CD8-positive, alpha-beta memory T cell (primary cell): Measurements from ENCODE around the gene MYH8. TPM values are rescaled to one million over a fixed set of nuclear protein-coding genes. Genes with fewer than 3 reads are reported as not detected.

ENCODE experiments used
- CTCF ChIA-PET: fragments of 350-600 bp; sonication (Branson Sonifier 250); formaldehyde crosslinking; loops from one replicate; lab custom pipeline; 2021; ENCODE audit warnings: antibody characterized with exemption; lab: Charles Lee
- POLR2A ChIA-PET: fragments of 350-600 bp; sonication (Branson Sonifier 250); formaldehyde crosslinking; loops from one replicate; lab custom pipeline; 2021; ENCODE audit warnings: antibody characterized with exemption; lab: Charles Lee
- DNase-seq, 5 donors: peaks; one replicate each; pipeline versions ENCODE4 v3.0.0 to v3.0.0-alpha.2; 2020 to 2022; ENCODE audit warnings: mixed read lengths in 1 of 5
- H3K27ac ChIP-seq: one replicate; pipeline ENCODE4 v1.7.0; 2013; ENCODE audit warnings: low read depth, mild to moderate bottlenecking, low read length, moderate library complexity
- H3K27me3 ChIP-seq: 2 replicates; pipeline ENCODE4 v1.7.0; 2013; ENCODE audit warnings: low read length, mild to moderate bottlenecking; ENCODE audit not compliant: insufficient read depth, poor library complexity, severe bottlenecking
- H3K36me3 ChIP-seq: 2 replicates; pipeline ENCODE4 v1.7.0; 2013; ENCODE audit warnings: mild to moderate bottlenecking, low read length, moderate library complexity; ENCODE audit not compliant: insufficient read depth
- H3K4me1 ChIP-seq: 2 replicates; pipeline ENCODE4 v1.7.0; 2013; ENCODE audit warnings: mild to moderate bottlenecking, low read length, moderate library complexity; ENCODE audit not compliant: insufficient read depth
- H3K4me3 ChIP-seq: 2 replicates; pipeline ENCODE4 v1.7.0; 2013; ENCODE audit warnings: mild to moderate bottlenecking, low read length
- H3K9me3 ChIP-seq: 2 replicates; pipeline ENCODE4 v1.7.0; 2013; ENCODE audit warnings: mild to moderate bottlenecking, low read length
- H3K27ac Mint-ChIP-seq, 8 donors: one replicate each; pipeline ENCODE4 v1.8.0; 2020 to 2021; ENCODE audit warnings: mixed read lengths in 8 of 8, mild to moderate bottlenecking in 6 of 8, inconsistent platforms in 3 of 8, moderate library complexity in 3 of 8
- H3K27me3 Mint-ChIP-seq, 2 donors: one replicate each; pipeline ENCODE4 v1.8.0; 2020 to 2021; ENCODE audit warnings: mixed read lengths in 2 of 2, mild to moderate bottlenecking in 1 of 2, moderate library complexity in 1 of 2
- H3K36me3 Mint-ChIP-seq, 3 donors: one replicate each; pipeline ENCODE4 v1.8.0; 2020 to 2021; ENCODE audit warnings: mixed read lengths in 3 of 3, inconsistent platforms in 1 of 3, mild to moderate bottlenecking in 1 of 3
- H3K4me1 Mint-ChIP-seq, 3 donors: one replicate each; pipeline ENCODE4 v1.8.0; 2020 to 2021; ENCODE audit warnings: mixed read lengths in 3 of 3, inconsistent platforms in 1 of 3, mild to moderate bottlenecking in 1 of 3
- H3K4me3 Mint-ChIP-seq, 7 donors: one replicate each; pipeline ENCODE4 v1.8.0; 2020 to 2021; ENCODE audit warnings: mixed read lengths in 7 of 7, mild to moderate bottlenecking in 6 of 7, moderate library complexity in 4 of 7, inconsistent platforms in 2 of 7
- H3K9me3 Mint-ChIP-seq, 5 donors: one replicate each; pipeline ENCODE4 v1.8.0; 2020 to 2022; ENCODE audit warnings: mixed read lengths in 5 of 5, mild to moderate bottlenecking in 3 of 5, moderate library complexity in 2 of 5, inconsistent platforms in 1 of 5
- polyA plus RNA-seq: library from polyadenylated mRNA; unstranded; fragments of 300-500 nt; fragmentation: Illumina TruSeq; gene quantifications from one replicate; pipeline ENCODE4 v1.2.3, GENCODE V29; 2021
- total RNA-seq, 2 experiments: library from RNA; stranded (reverse); gene quantifications; one replicate each; pipeline ENCODE4 v1.2.3, GENCODE V29; 2021

MYH8 gene
- total and polyA plus RNA-seq, 3 experiments from 2014 or later: not detected

DNA sequence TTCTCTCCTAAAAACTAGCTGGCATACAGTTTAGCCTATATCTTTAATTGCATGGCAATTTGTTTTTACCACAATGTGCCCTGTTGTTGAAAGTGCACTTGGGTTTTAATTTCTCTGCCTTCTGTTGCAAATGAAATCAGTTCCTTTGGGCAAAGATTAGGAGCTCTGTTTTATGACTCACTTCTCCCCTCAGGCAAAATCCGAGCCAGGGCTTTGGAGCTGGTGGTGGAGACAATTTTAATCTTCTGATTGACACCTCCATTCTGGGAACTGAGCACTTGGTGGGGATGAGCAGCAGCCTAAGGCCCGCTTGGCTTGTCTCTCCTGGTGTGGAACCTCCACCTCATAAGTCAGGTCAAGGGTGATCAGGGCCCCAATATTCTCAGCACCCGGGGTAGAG is 13.3 kb upstream of the MYH8 start:
- Histone ChIP-seq H3K27ac (no peak overlapping the region), H3K27me3 (no peaks in the 10 kb centered on the region), H3K4me1 (no peaks in the 10 kb centered on the region), H3K9me3 (no peaks in the 10 kb centered on the region), H3K4me3 (no peak overlapping the region), H3K36me3 (no peaks in the 10 kb centered on the region)
- no peak overlapping the region for H3K4me3 Mint-ChIP-seq
- no peak overlapping the region for H3K27ac Mint-ChIP-seq
- H3K9me3 Mint-ChIP-seq: peaks cover 11 to 22% (median 13%) of the 10 kb centered on the region in 5 donors
- H3K36me3 Mint-ChIP-seq: no peaks in the 10 kb centered on the region
- H3K4me1 Mint-ChIP-seq: no peaks in the 10 kb centered on the region
- DNase-seq: no peak
- POLR2A ChIA-PET: no interaction called here
- H3K27me3 Mint-ChIP-seq: peaks cover 20 to 42% of the 10 kb centered on the region in 2 donors
- CTCF ChIA-PET: interaction anchor here (1.4 kb wide), 1 partner anchor 11 kb away, joined by 4 read pairs; no protein-coding TSS in a partner anchor

DNA sequence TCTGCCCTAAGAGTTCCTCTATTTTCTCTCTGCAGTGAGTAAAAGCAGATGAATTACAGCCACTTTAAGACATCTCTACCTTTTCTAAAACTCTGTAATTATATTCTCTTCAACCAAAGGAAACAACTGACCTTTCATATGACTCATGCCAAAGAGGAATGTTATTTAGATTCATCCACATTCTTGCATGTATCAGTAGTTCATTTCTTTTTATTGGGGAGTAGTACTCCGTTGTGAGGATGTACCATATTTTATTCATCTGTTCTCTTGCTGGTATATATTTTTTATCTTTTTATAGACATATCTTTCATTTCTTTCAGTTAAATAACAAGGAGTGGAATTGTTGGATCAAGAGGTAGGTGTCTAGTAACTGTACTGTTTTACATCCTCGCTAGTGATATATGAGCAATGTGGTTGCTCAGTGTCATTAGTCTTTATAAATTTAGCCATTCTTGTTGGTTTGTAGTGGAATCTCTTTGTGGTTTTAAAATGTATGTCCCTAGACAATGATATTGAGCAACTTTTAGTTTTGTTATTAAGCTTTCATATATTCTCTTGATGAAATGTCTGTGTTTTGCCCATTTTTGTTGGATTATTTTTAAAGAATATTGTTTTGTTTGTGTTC is 7.8 kb upstream of the MYH8 start:
- Mint-ChIP-seq H3K9me3 (peaks cover 9 to 23% (median 13%) of the 10 kb centered on the region in 5 donors), H3K4me3 (no peak overlapping the region), H3K36me3 (no peaks in the 10 kb centered on the region), H3K27me3 (peaks cover 0 to 26% of the 10 kb centered on the region in 2 donors), H3K27ac (no peak overlapping the region), H3K4me1 (no peaks in the 10 kb centered on the region)
- no peaks in the 10 kb centered on the region for H3K36me3 ChIP-seq
- no peaks in the 10 kb centered on the region for H3K4me1 ChIP-seq
- no peak for DNase-seq
- H3K4me3 ChIP-seq: no peak overlapping the region
- ChIA-PET CTCF (no interaction called here), POLR2A (no interaction called here)
- H3K27ac ChIP-seq: no peak overlapping the region
- no peaks in the 10 kb centered on the region for H3K27me3 ChIP-seq
- no peaks in the 10 kb centered on the region for H3K9me3 ChIP-seq

DNA sequence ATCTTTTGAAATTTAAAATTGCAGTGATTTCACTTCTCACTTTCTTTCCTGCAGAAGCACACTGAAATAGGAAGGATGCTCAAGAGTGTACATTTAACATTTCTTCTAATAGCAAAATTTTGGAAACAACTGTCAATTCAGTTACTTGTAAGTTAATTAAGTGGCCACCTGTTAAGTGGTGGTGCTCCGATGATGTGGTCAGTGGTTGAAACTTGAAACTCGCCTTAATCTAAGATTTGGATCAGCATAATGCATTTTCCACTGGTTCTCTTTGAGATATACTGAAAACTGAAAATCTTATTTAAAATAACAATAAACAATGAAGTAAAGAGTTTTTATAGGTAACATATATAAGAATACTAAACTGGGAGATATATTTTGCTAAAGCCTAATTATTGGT is 7.0 kb upstream of the MYH8 start:
- Histone ChIP-seq H3K4me1 (no peaks in the 10 kb centered on the region), H3K36me3 (no peaks in the 10 kb centered on the region), H3K9me3 (no peaks in the 10 kb centered on the region), H3K27ac (no peak overlapping the region), H3K4me3 (no peak overlapping the region), H3K27me3 (no peaks in the 10 kb centered on the region)
- Mint-ChIP-seq H3K27ac (no peak overlapping the region), H3K36me3 (no peaks in the 10 kb centered on the region), H3K27me3 (peaks cover 0 to 22% of the 10 kb centered on the region in 2 donors), H3K9me3 (peaks cover 9 to 19% (median 12%) of the 10 kb centered on the region in 5 donors), H3K4me1 (no peaks in the 10 kb centered on the region), H3K4me3 (no peak overlapping the region)
- ChIA-PET CTCF (no interaction called here), POLR2A (no interaction called here)
- DNase-seq: no peak

DNA sequence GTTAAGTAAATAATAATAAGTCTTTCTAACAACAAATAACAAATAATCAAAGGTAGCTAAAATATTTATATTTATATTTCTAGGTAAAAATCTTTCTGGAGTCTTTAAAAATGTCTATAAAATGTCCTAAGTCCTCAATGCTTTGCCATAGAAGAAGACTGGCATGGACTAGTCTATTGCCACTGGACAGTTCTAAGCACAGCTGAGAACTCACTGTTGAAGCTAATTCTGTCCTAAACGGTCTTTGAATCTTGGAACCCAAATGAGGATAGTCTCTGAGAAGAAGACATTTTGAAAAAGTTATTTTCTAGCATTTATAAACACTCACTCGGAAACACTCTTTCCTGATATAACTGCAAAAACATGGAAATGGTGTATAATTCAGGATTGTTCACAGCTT is 539 bp downstream of the MYH8 start:
- Mint-ChIP-seq H3K4me1 (no peaks in the 10 kb centered on the region), H3K27ac (no peak overlapping the region), H3K27me3 (peaks cover 0 to 4% of the 10 kb centered on the region in 2 donors), H3K9me3 (no peaks in the 10 kb centered on the region), H3K36me3 (no peaks in the 10 kb centered on the region), H3K4me3 (no peak overlapping the region)
- H3K27ac ChIP-seq: no peak overlapping the region
- CTCF ChIA-PET: no interaction called here
- POLR2A ChIA-PET: no interaction called here
- no peaks in the 10 kb centered on the region for H3K36me3 ChIP-seq
- DNase-seq: no peak
- no peaks in the 10 kb centered on the region for H3K9me3 ChIP-seq
- no peaks in the 10 kb centered on the region for H3K4me1 ChIP-seq
- no peaks in the 10 kb centered on the region for H3K27me3 ChIP-seq
- H3K4me3 ChIP-seq: no peak overlapping the region

DNA sequence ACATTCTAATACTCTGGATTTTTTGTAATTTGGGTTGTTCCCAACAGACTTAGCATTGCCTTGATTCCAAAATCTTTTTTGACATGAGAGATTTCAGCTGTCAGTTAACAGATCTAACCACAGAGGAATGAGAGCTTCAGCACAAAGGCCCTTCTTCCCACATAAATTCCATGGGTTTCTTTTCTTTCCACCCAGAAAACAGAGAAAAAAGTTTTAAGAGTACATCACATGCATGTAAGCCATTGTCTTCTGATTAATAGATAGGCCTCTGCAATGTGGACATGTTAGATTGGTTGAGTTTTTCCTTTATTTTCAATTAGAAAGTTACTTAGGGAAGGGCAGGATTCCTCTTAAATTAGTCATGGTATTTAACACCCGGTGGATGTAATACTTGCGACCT is 939 bp downstream of the MYH8 start:
- Histone ChIP-seq H3K27ac (no peak overlapping the region), H3K4me3 (no peak overlapping the region), H3K27me3 (no peaks in the 10 kb centered on the region), H3K9me3 (no peaks in the 10 kb centered on the region), H3K36me3 (no peaks in the 10 kb centered on the region), H3K4me1 (no peaks in the 10 kb centered on the region)
- Mint-ChIP-seq H3K9me3 (peaks cover 0 to 1% (median 0%) of the 10 kb centered on the region in 5 donors), H3K4me1 (no peaks in the 10 kb centered on the region), H3K27ac (no peak overlapping the region), H3K4me3 (no peak overlapping the region), H3K27me3 (peaks cover 0 to 4% of the 10 kb centered on the region in 2 donors), H3K36me3 (no peaks in the 10 kb centered on the region)
- POLR2A ChIA-PET: no interaction called here
- CTCF ChIA-PET: no interaction called here
- no peak for DNase-seq

DNA sequence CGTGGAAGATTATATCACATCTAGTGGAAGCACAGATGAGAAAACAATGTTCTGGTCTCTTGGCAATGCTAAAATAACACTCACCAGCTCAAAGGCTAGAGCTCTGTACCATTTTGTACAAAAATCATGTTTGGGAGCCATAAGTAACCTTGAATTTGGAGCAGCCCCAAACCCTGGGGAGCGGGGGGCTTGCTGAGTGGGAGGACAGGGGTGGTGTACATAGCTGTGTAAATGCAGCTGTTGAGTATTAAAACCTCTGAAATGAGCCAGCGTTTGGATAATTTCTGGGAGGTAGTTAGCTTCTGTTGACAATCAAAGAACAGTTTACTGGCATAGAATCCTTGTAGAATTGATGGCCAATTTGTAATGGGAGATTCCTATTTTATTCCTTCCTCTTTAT is 4.3 kb downstream of the MYH8 start:
- Histone ChIP-seq H3K36me3 (no peaks in the 10 kb centered on the region), H3K9me3 (no peaks in the 10 kb centered on the region), H3K27me3 (no peaks in the 10 kb centered on the region), H3K4me3 (no peak overlapping the region), H3K4me1 (no peaks in the 10 kb centered on the region), H3K27ac (no peak overlapping the region)
- Mint-ChIP-seq H3K9me3 (peaks cover 0 to 1% (median 0%) of the 10 kb centered on the region in 5 donors), H3K4me3 (no peak overlapping the region), H3K27ac (no peak overlapping the region), H3K4me1 (no peaks in the 10 kb centered on the region), H3K36me3 (no peaks in the 10 kb centered on the region), H3K27me3 (peaks cover 0 to 3% of the 10 kb centered on the region in 2 donors)
- DNase-seq: no peak
- POLR2A ChIA-PET: no interaction called here
- CTCF ChIA-PET: no interaction called here

DNA sequence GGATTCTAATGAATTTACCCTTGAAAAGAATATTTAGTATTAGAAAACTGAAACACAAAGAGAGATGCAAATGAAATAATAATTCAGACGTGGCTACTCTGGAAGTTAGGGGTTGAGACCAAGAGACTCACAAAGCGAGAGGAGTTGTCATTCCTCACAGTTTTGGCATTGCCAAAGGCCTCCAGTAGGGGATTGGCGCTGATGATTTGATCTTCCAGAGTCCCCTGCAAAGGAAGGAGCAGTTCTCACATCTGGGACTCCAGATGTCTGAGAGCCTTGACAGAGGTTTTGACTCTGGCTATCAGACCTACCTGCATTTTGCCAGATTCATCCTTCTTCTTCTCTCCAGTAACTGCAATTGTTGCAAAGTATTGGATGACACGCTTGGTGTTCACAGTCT is 6.6 kb downstream of the MYH8 start:
- no peaks in the 10 kb centered on the region for H3K4me1 ChIP-seq
- no peak overlapping the region for H3K27ac Mint-ChIP-seq
- H3K9me3 Mint-ChIP-seq: peaks cover 0 to 1% (median 0%) of the 10 kb centered on the region in 5 donors
- H3K27me3 ChIP-seq: no peaks in the 10 kb centered on the region
- no peaks in the 10 kb centered on the region for H3K9me3 ChIP-seq
- CTCF ChIA-PET: no interaction called here
- H3K36me3 Mint-ChIP-seq: no peaks in the 10 kb centered on the region
- no peaks in the 10 kb centered on the region for H3K4me1 Mint-ChIP-seq
- H3K36me3 ChIP-seq: no peaks in the 10 kb centered on the region
- no peak for DNase-seq
- no peak overlapping the region for H3K4me3 Mint-ChIP-seq
- peaks cover 0 to 3% of the 10 kb centered on the region in 2 donors for H3K27me3 Mint-ChIP-seq
- no peak overlapping the region for H3K4me3 ChIP-seq
- H3K27ac ChIP-seq: no peak overlapping the region
- POLR2A ChIA-PET: no interaction called here

DNA sequence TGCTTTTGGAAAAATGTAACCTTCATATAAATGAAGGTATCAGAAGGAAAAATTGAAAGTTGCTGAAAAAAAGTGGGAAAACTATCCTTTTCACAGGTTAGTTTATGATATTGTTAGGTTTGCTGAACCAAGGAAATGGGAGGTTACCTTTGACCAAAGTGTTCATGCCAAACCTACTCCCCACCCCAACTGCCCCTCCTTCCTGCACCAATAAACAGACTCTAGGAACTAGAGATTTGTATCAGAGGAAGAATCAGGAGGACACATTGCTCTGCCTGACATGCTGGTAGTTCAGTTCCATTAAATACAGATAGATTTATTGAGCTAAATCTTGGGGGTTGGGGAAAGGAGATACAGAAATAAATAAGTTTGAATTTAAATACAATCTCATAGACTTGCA is 18.2 kb downstream of the MYH8 start:
- Histone ChIP-seq H3K36me3 (no peaks in the 10 kb centered on the region), H3K27me3 (no peaks in the 10 kb centered on the region), H3K27ac (no peak overlapping the region), H3K9me3 (no peaks in the 10 kb centered on the region), H3K4me1 (no peaks in the 10 kb centered on the region), H3K4me3 (no peak overlapping the region)
- H3K27ac Mint-ChIP-seq: no peak overlapping the region
- no peak for DNase-seq
- peaks cover 5 to 21% of the 10 kb centered on the region in 2 donors for H3K27me3 Mint-ChIP-seq
- no peaks in the 10 kb centered on the region for H3K36me3 Mint-ChIP-seq
- no peaks in the 10 kb centered on the region for H3K4me1 Mint-ChIP-seq
- ChIA-PET CTCF (no interaction called here), POLR2A (no interaction called here)
- H3K4me3 Mint-ChIP-seq: no peak overlapping the region
- peaks cover 0 to 5% (median 0%) of the 10 kb centered on the region in 5 donors for H3K9me3 Mint-ChIP-seq
